OCI-LY3 (cell line): ENCODE data around the gene FCRL5.

Experiments used
- CTCF ChIP-seq: fragments of 200-600, 300-600 bp; sonication (generic); IDR thresholded peaks from 2 replicates; pipeline ENCODE4 v1.5.1; 2014; ENCODE audit warnings: antibody characterized with exemption, low read length, low read depth
- EZH2phosphoT487 ChIP-seq: fragments of 200-600 bp; shearing (Covaris generic); IDR thresholded peaks from 2 replicates; pipeline ENCODE4 v1.6.1; 2018; ENCODE audit warnings: antibody characterized with exemption, mixed run types, low read depth

- TF ChIP-seq EZH2phosphoT487 (no peak), CTCF (no peak)
Measured at GRCh38 chr1:157515141-157515540, 37.2 kb downstream of the FCRL5 start.
